Measurements from ENCODE around the gene SLC38A11. TPM values are rescaled to one million over a fixed set of nuclear protein-coding genes. Genes with fewer than 3 reads are reported as not detected.

Gene SLC38A11
- total RNA-seq, 2 donors from 2014 or later: not detected

GRCh38 chr2:164932377-164932776, 22.9 kb downstream of the SLC38A11 start:
- H3K27ac ChIP-seq (ENCODE audit: low read depth, low read length): no peak overlapping the region
- H3K36me3 ChIP-seq (ENCODE audit: control insufficient read depth, insufficient read depth, low read length): no peaks in the 10 kb centered on the region
- H3K9ac ChIP-seq (ENCODE audit: extremely low read depth, low read length, poor library complexity, severe bottlenecking): no peak overlapping the region
- no peaks in the 10 kb centered on the region for H3K27me3 ChIP-seq (ENCODE audit: control insufficient read depth, insufficient read depth, low read length, poor library complexity, severe bottlenecking)
- H3K4me1 Mint-ChIP-seq: peaks cover 16% of the 10 kb centered on the region
- TF ChIP-seq CTCF (conservative IDR thresholded peaks at IDR 0.05): no peak
- H3K36me3 Mint-ChIP-seq (ENCODE audit: low read depth): no peaks in the 10 kb centered on the region
- H3K4me3 ChIP-seq (ENCODE audit: low read length): no peak overlapping the region
- no peak for DNase-seq
- H3K9me3 Mint-ChIP-seq: peaks cover 8% of the 10 kb centered on the region
- no peaks in the 10 kb centered on the region for H3K27me3 Mint-ChIP-seq (ENCODE audit: insufficient read depth)
- WGBS, 2 experiments (ENCODE audit: insufficient coverage in 1 of 2, insufficient read length in 1 of 2): 79 to 100% methylated on average over 1 to 2 of the region's 2 CpGs
- H3K4me3 Mint-ChIP-seq: no peak overlapping the region
- peaks cover 3% of the 10 kb centered on the region for H3K4me1 ChIP-seq (ENCODE audit: control insufficient read depth, insufficient read depth, low read length)
- H3K9me3 ChIP-seq (ENCODE audit: control insufficient read depth, low read length): peaks cover 4% of the 10 kb centered on the region
- H3K27ac Mint-ChIP-seq: no peak overlapping the region

GRCh38 chr2:164928101-164928673, 27.1 kb downstream of the SLC38A11 start:
- H3K9ac ChIP-seq (ENCODE audit: extremely low read depth, low read length, poor library complexity, severe bottlenecking): no peak overlapping the region
- no peaks in the 10 kb centered on the region for H3K4me1 Mint-ChIP-seq
- no peaks in the 10 kb centered on the region for H3K36me3 Mint-ChIP-seq (ENCODE audit: low read depth)
- H3K4me3 Mint-ChIP-seq: no peak overlapping the region
- H3K9me3 Mint-ChIP-seq: peaks cover 8% of the 10 kb centered on the region
- no peak overlapping the region for H3K27ac ChIP-seq (ENCODE audit: low read depth, low read length)
- no peak for DNase-seq
- peaks cover 4% of the 10 kb centered on the region for H3K9me3 ChIP-seq (ENCODE audit: control insufficient read depth, low read length)
- no peak overlapping the region for H3K4me3 ChIP-seq (ENCODE audit: low read length)
- H3K4me1 ChIP-seq (ENCODE audit: control insufficient read depth, insufficient read depth, low read length): no peaks in the 10 kb centered on the region
- no peak overlapping the region for H3K27ac Mint-ChIP-seq
- no peaks in the 10 kb centered on the region for H3K27me3 Mint-ChIP-seq (ENCODE audit: insufficient read depth)
- H3K36me3 ChIP-seq (ENCODE audit: control insufficient read depth, insufficient read depth, low read length): no peaks in the 10 kb centered on the region
- no peaks in the 10 kb centered on the region for H3K27me3 ChIP-seq (ENCODE audit: control insufficient read depth, insufficient read depth, low read length, poor library complexity, severe bottlenecking)
- no peak for TF ChIP-seq CTCF (conservative IDR thresholded peaks at IDR 0.05)

- H3K27ac ChIP-seq (ENCODE audit: low read depth, low read length): peak overlapping the region; percentile 70
- H3K4me3 ChIP-seq (ENCODE audit: low read length): no peak overlapping the region
- Mint-ChIP-seq H3K27me3 (ENCODE audit: insufficient read depth) (no peaks in the 10 kb centered on the region), H3K36me3 (ENCODE audit: low read depth) (no peaks in the 10 kb centered on the region), H3K4me3 (no peak overlapping the region), H3K9me3 (no peaks in the 10 kb centered on the region), H3K27ac (no peak overlapping the region), H3K4me1 (peaks cover 5% of the 10 kb centered on the region)
- no peaks in the 10 kb centered on the region for H3K27me3 ChIP-seq (ENCODE audit: control insufficient read depth, insufficient read depth, low read length, poor library complexity, severe bottlenecking)
- no peak overlapping the region for H3K9ac ChIP-seq (ENCODE audit: extremely low read depth, low read length, poor library complexity, severe bottlenecking)
- WGBS, 2 experiments (ENCODE audit: insufficient coverage in 1 of 2, insufficient read length in 1 of 2): 53 to 82% methylated on average over 2 to 3 of the region's 3 CpGs
- TF ChIP-seq CTCF (conservative IDR thresholded peaks at IDR 0.05): no peak
- DNase-seq: no peak
- no peaks in the 10 kb centered on the region for H3K4me1 ChIP-seq (ENCODE audit: control insufficient read depth, insufficient read depth, low read length)
- no peaks in the 10 kb centered on the region for H3K9me3 ChIP-seq (ENCODE audit: control insufficient read depth, low read length)
- H3K36me3 ChIP-seq (ENCODE audit: control insufficient read depth, insufficient read depth, low read length): no peaks in the 10 kb centered on the region
Observed at GRCh38 chr2:164922134-164922533, 33.2 kb downstream of the SLC38A11 start.

Measured in endodermal cell (in vitro differentiated cells).